Upper lobe of left lung (tissue), 6 donors: ENCODE data around the gene IFNGR2. TPM values are rescaled to one million over a fixed set of nuclear protein-coding genes. Genes with fewer than 3 reads are reported as not detected.
A peak's percentile ranks its signal among the peaks of the same experiment; 100 is the strongest.

ENCODE experiments used
- ATAC-seq, 2 donors: fragments of 200-7000 bp; cut with Tn5 transposase; one replicate each; pipeline ENCODE4 v1.9.1; 2022; ENCODE audit warnings: mild to moderate bottlenecking in 2 of 2, moderate library complexity in 2 of 2; ENCODE audit not compliant: low FRiP score in 2 of 2
- DNase-seq, 2 donors: peaks; one replicate each; pipeline ENCODE4 v3.0.0-alpha.2; 2019 to 2020
- H3K27ac ChIP-seq, 4 donors: fragments of 200-600 bp; sonication (generic); one replicate each; pipeline ENCODE4 v1.5.1; 2016 to 2019
- H3K27me3 ChIP-seq, 4 donors: fragments of 200-600 bp; sonication (generic); one replicate each; pipeline ENCODE4 v1.5.1; 2017 to 2019
- H3K36me3 ChIP-seq, 4 donors: fragments of 200-600 bp; sonication (generic); one replicate each; pipeline ENCODE4 v1.5.1; 2016 to 2019
- H3K4me1 ChIP-seq, 4 donors: fragments of 200-600 bp; sonication (generic); one replicate each; pipeline ENCODE4 v1.5.1; 2018 to 2019
- H3K4me3 ChIP-seq, 4 donors: fragments of 200-600 bp; sonication (generic); one replicate each; pipeline ENCODE4 v1.5.1; 2017 to 2019; ENCODE audit warnings: mild to moderate bottlenecking in 2 of 4, moderate library complexity in 1 of 4
- H3K9me3 ChIP-seq, 4 donors: fragments of 200-600 bp; sonication (generic); one replicate each; pipeline ENCODE4 v1.5.1; 2018 to 2019
- CTCF ChIP-seq, 6 experiments: fragments of 450-650 bp in 4 of 6; fragments of 200-600 bp in 2 of 6; sonication (generic) in 2 of 6; IDR thresholded peaks; one replicate each; pipeline ENCODE4 v1.5.1; 2016 to 2019; ENCODE audit warnings: antibody characterized with exemption in 6 of 6
- EP300 ChIP-seq, 4 donors: sonication (generic); formaldehyde crosslinking; IDR thresholded peaks; one replicate each; pipeline ENCODE4 v1.5.1; 2017; ENCODE audit warnings: antibody characterized with exemption in 4 of 4, control low read depth in 2 of 4
- POLR2A ChIP-seq, 4 donors: fragments of 450-650 bp; IDR thresholded peaks; one replicate each; pipeline ENCODE4 v1.5.1; 2016 to 2017; ENCODE audit warnings: antibody characterized with exemption in 4 of 4, mild to moderate bottlenecking in 2 of 4
- POLR2AphosphoS5 ChIP-seq, 2 donors: sonication (generic); formaldehyde crosslinking; IDR thresholded peaks; one replicate each; pipeline ENCODE4 v1.5.1; 2017; ENCODE audit warnings: antibody characterized with exemption in 2 of 2
- WGBS, 2 donors: methylation state at CpG; one replicate each; pipeline ENCODE4 v1.1.5; 2017 to 2018; 5-methylcytosine and 5-hydroxymethylcytosine counted together
- total RNA-seq, 6 donors: library from RNA; depleted of rRNA in 4 of 6; stranded (reverse); fragments of >200 nt in 4 of 6; gene quantifications; one replicate each; pipeline versions ENCODE4 v1.1.0 to v1.2.1, GENCODE V29; 2016 to 2021
- donor health status: DM: no; HTN: no; CAD: no; lungs with moderate emphysema.
- donor health status: DM: no; HTN: yes; CAD: no; lungs with severe emphysema.

Gene IFNGR2
- total RNA-seq, 6 donors from 2014 or later, result 35.6 to 89.8 (median 62.0) TPM

DNA sequence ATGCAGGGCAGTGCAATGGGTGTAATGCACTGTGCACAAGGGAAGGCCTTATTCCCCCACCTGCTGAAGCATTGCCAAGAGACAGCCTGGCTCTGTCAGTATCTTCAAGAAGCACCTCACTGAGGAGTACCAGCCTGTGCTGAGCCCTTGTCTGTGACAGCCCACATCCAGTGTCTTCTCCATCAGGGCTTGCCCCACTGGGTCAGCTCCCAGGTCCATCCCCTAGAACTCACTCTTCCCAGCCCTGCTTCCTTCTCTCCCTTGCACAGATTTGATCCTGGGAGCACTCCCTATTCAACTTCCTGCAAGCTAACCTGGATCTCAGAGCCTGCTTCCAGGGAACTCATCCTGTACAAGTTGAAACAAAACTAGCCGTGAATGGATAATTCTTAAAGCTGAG lies 33.6 kb upstream of the IFNGR2 start:
- H3K4me1 ChIP-seq, result peaks cover 0 to 16% (median 14%) of the 10 kb centered on the region in 4 donors
- WGBS, 2 donors, result 80 to 95% methylated on average over 1 of the region's 1 CpG
- TF ChIP-seq EP300 (IDR thresholded peaks at IDR 0.05) (no peak), POLR2A (IDR thresholded peaks at IDR 0.05) (no peak), CTCF (IDR thresholded peaks at IDR 0.05) (no peak), POLR2AphosphoS5 (IDR thresholded peaks at IDR 0.05) (no peak)
- DNase-seq (no peak), ATAC-seq (no peak)
- H3K27me3 ChIP-seq, result no peaks in the 10 kb centered on the region
- no peak overlapping the region for H3K4me3 ChIP-seq
- H3K36me3 ChIP-seq, result no peaks in the 10 kb centered on the region
- H3K9me3 ChIP-seq, result peaks cover 11 to 19% (median 14%) of the 10 kb centered on the region in 4 donors
- no peak overlapping the region for H3K27ac ChIP-seq

DNA sequence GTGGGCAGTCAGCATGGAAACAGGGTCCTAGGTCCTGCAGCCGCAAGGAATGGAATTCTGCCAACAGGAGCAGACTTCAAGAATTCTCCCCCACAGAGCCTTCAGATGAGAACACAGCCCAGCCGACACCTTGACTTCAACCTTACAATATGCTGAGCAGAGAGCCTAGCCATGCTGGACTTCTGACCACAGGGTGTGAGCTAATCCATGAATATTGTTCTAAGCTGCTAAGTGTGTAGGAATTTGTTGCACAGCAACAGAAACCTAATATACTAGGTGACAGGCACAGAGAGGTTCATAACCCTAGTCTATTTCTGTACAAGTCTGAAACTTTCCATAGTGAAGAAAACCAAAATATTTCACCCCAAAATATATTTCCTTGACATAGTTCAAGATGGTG lies 32.9 kb upstream of the IFNGR2 start:
- Histone ChIP-seq H3K4me3 (no peak overlapping the region), H3K27ac (no peak overlapping the region), H3K36me3 (no peaks in the 10 kb centered on the region), H3K27me3 (no peaks in the 10 kb centered on the region), H3K9me3 (peaks cover 11 to 19% (median 14%) of the 10 kb centered on the region in 4 donors), H3K4me1 (peaks cover 0 to 23% (median 17%) of the 10 kb centered on the region in 4 donors)
- TF ChIP-seq CTCF (IDR thresholded peaks at IDR 0.05) (no peak), POLR2A (IDR thresholded peaks at IDR 0.05) (no peak), EP300 (IDR thresholded peaks at IDR 0.05) (no peak), POLR2AphosphoS5 (IDR thresholded peaks at IDR 0.05) (no peak)
- DNase-seq, result no peak
- 77 to 100% methylated on average over 1 to 2 of the region's 2 CpGs for WGBS, 2 donors
- ATAC-seq, result no peak

DNA sequence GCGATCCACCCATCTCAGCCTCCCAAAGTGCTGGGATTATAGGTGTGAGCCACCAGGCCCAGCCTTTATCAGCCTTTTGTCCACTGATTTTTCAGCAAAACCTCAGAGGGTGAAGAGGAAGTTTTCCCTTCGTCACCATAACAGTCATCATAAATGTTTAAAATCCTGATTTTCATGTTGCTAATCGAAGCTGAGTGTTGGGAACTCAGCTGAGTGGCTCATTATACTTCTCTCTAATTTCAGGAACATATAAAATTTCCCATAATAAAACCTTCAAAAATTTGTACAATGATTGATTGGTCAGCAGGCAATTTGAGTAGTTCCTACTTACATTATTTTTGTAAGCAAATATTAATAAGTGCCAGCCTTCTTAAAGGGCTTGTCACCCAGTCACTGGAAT lies 31.8 kb upstream of the IFNGR2 start:
- Histone ChIP-seq H3K9me3 (peaks cover 11 to 19% (median 14%) of the 10 kb centered on the region in 4 donors), H3K27ac (no peak overlapping the region), H3K4me1 (peaks cover 0 to 24% (median 18%) of the 10 kb centered on the region in 4 donors), H3K4me3 (no peak overlapping the region), H3K27me3 (no peaks in the 10 kb centered on the region), H3K36me3 (no peaks in the 10 kb centered on the region)
- 80 to 83% methylated on average over 3 of the region's 3 CpGs for WGBS, 2 donors
- ATAC-seq, result no peak
- no peak for DNase-seq
- no peak for TF ChIP-seq POLR2AphosphoS5 (IDR thresholded peaks at IDR 0.05)
- no peak for TF ChIP-seq POLR2A (IDR thresholded peaks at IDR 0.05)

DNA sequence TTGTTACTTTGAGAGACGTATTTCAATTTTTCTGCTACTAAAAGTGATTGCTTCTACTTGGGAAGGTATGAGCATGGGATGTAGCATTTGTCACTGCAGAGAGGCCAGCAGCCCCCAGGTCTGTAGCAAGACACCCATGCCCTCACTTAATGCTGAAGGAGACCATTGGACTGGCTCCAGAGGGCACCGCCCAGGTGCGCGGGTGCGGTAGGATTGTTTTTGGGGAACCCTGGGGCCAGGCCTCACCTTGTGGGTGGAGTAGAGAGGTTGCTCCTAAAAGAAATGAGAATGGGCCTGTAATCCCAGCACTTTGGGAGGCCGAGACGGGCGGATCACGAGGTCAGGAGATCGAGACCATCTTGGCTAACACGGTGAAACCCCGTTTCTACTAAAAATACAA lies 30.6 kb upstream of the IFNGR2 start:
- no peaks in the 10 kb centered on the region for H3K27me3 ChIP-seq
- no peak overlapping the region for H3K27ac ChIP-seq
- no peaks in the 10 kb centered on the region for H3K36me3 ChIP-seq
- no peak overlapping the region for H3K4me3 ChIP-seq
- ATAC-seq, result no peak
- H3K9me3 ChIP-seq, result peaks cover 4 to 10% (median 6%) of the 10 kb centered on the region in 4 donors
- DNase-seq, result peak in 1 of 2 donors; percentile 56
- TF ChIP-seq POLR2AphosphoS5 (IDR thresholded peaks at IDR 0.05) (no peak), POLR2A (IDR thresholded peaks at IDR 0.05) (no peak), EP300 (IDR thresholded peaks at IDR 0.05) (no peak), CTCF (IDR thresholded peaks at IDR 0.05) (no peak)
- H3K4me1 ChIP-seq, result peaks cover 0 to 24% (median 18%) of the 10 kb centered on the region in 4 donors
- WGBS, 2 donors, result 97 to 99% methylated on average over 8 to 12 of the region's 12 CpGs

- DNase-seq (peak in 1 of 2 donors; percentile 58), ATAC-seq (peak in 1 of 2 donors; percentile 74)
- TF ChIP-seq POLR2A (IDR thresholded peaks at IDR 0.05) (no peak), EP300 (IDR thresholded peaks at IDR 0.05) (no peak), CTCF (IDR thresholded peaks at IDR 0.05) (no peak), POLR2AphosphoS5 (IDR thresholded peaks at IDR 0.05) (no peak)
- no peak overlapping the region for H3K4me3 ChIP-seq
- WGBS, 2 donors, result 66 to 67% methylated on average over 2 of the region's 2 CpGs
- peak overlapping the region; percentile 1 to 76 (median 61) for H3K27ac ChIP-seq
- no peaks in the 10 kb centered on the region for H3K27me3 ChIP-seq
- peaks cover 0 to 24% (median 18%) of the 10 kb centered on the region in 4 donors for H3K4me1 ChIP-seq
- peaks cover 0 to 2% (median under 1%) of the 10 kb centered on the region in 4 donors for H3K9me3 ChIP-seq
- H3K36me3 ChIP-seq, result no peaks in the 10 kb centered on the region
Measured at GRCh38 chr21:33373451-33373850, 29.8 kb upstream of the IFNGR2 start.
